SH-SY5Y (cell line): ENCODE measurements around the gene EGFL7.

ENCODE experiments used
- GATA2 ChIP-seq: IDR thresholded peaks from 2 replicates; pipeline ENCODE4 v1.6.1; 2011; ENCODE audit warnings: mild to moderate bottlenecking, low read depth, low read length
- GATA3 ChIP-seq: IDR thresholded peaks from 2 replicates; pipeline ENCODE4 v1.6.1; 2011; ENCODE audit warnings: low read depth, mild to moderate bottlenecking, low read length, moderate library complexity

GRCh38 chr9:136707849-136708517 is 45.3 kb downstream of the EGFL7 start:
- TF ChIP-seq GATA2 (no peak), GATA3 (no peak)
